ENCODE data around the gene CRYGN.

CRYGN gene

DNA sequence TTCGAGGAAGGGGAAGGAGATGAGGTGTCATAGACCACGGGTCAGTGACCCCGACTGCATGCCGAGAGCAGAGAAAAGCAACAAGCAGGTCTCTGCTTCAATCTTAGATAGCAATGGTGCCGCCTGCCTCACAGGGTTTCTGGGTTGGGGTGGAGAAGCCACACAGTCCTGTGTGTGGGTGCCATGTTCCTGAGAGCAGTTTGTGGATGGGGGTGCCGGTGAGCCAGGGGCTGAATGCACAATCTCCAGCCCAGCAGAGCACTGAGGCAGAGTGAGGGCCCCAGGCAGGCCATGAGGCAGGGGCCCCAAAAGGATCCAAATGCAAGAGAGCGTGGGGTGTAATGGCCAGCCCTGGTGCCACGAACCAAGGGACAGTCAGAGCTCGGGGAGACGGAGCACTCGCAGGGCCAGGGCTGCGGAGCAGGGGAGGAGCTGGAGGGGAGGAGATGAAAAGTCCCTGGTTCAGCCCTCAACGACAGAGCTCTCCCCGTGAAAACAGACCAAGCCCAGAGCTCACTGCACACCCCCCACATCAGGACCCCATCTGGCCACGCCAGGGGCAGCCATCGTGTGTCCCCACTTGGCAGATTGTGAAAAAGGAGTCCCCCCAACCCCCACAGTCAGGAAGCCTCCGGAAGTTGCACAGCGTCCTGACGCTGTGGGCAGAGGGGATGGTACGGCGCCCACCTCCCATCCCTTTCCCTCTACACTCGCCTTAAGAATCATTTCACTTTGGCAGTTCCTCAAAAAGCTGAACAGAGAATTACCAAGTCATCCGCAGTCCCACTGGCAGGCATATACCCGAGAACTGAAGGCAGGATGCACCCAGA, 50.0 kb downstream of the CRYGN start:
- Histone ChIP-seq H3K4me3 (replicated peaks; ENCODE audit: insufficient read depth, low read length) (no peak overlapping the region), H3K27ac (replicated peaks) (no peak overlapping the region), H3K27me3 (ENCODE audit: insufficient read depth, poor library complexity, severe bottlenecking) (peaks cover 26% of the 10 kb centered on the region)
- no peak for DNase-seq (ENCODE audit: low read depth in 1 of 2, low spot score in 1 of 2)
- TF ChIP-seq SPI1 (IDR thresholded peaks at IDR 0.05; ENCODE audit: borderline replicate concordance, low read depth): peak; percentile 74
- TF ChIP-seq, protein P1, sequence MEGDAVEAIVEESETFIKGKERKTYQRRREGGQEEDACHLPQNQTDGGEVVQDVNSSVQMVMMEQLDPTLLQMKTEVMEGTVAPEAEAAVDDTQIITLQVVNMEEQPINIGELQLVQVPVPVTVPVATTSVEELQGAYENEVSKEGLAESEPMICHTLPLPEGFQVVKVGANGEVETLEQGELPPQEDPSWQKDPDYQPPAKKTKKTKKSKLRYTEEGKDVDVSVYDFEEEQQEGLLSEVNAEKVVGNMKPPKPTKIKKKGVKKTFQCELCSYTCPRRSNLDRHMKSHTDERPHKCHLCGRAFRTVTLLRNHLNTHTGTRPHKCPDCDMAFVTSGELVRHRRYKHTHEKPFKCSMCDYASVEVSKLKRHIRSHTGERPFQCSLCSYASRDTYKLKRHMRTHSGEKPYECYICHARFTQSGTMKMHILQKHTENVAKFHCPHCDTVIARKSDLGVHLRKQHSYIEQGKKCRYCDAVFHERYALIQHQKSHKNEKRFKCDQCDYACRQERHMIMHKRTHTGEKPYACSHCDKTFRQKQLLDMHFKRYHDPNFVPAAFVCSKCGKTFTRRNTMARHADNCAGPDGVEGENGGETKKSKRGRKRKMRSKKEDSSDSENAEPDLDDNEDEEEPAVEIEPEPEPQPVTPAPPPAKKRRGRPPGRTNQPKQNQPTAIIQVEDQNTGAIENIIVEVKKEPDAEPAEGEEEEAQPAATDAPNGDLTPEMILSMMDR (IDR thresholded peaks at IDR 0.05; ENCODE audit: insufficient read depth, low read length): no peak

GRCh38 chr7:151389096-151389767, 50.7 kb downstream of the CRYGN start:
- H3K27ac ChIP-seq (replicated peaks): no peak overlapping the region
- TF ChIP-seq, protein P2, sequence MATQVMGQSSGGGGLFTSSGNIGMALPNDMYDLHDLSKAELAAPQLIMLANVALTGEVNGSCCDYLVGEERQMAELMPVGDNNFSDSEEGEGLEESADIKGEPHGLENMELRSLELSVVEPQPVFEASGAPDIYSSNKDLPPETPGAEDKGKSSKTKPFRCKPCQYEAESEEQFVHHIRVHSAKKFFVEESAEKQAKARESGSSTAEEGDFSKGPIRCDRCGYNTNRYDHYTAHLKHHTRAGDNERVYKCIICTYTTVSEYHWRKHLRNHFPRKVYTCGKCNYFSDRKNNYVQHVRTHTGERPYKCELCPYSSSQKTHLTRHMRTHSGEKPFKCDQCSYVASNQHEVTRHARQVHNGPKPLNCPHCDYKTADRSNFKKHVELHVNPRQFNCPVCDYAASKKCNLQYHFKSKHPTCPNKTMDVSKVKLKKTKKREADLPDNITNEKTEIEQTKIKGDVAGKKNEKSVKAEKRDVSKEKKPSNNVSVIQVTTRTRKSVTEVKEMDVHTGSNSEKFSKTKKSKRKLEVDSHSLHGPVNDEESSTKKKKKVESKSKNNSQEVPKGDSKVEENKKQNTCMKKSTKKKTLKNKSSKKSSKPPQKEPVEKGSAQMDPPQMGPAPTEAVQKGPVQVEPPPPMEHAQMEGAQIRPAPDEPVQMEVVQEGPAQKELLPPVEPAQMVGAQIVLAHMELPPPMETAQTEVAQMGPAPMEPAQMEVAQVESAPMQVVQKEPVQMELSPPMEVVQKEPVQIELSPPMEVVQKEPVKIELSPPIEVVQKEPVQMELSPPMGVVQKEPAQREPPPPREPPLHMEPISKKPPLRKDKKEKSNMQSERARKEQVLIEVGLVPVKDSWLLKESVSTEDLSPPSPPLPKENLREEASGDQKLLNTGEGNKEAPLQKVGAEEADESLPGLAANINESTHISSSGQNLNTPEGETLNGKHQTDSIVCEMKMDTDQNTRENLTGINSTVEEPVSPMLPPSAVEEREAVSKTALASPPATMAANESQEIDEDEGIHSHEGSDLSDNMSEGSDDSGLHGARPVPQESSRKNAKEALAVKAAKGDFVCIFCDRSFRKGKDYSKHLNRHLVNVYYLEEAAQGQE (IDR thresholded peaks at IDR 0.05; ENCODE audit: insufficient replicate concordance, low read depth): no peak
- TF ChIP-seq, protein P1 (IDR thresholded peaks at IDR 0.05; ENCODE audit: insufficient read depth, low read length): no peak
- no peak for TF ChIP-seq SPI1 (IDR thresholded peaks at IDR 0.05; ENCODE audit: borderline replicate concordance, low read depth)
- TF ChIP-seq POLR2AphosphoS5 (IDR thresholded peaks at IDR 0.05; ENCODE audit: low read depth): no peak
- H3K4me3 ChIP-seq (replicated peaks; ENCODE audit: insufficient read depth, low read length): no peak overlapping the region
- H3K27me3 ChIP-seq (ENCODE audit: insufficient read depth, poor library complexity, severe bottlenecking): peaks cover 29% of the 10 kb centered on the region
- no peak for DNase-seq (ENCODE audit: low read depth in 1 of 2, low spot score in 1 of 2)

- H3K27ac ChIP-seq (replicated peaks): no peak overlapping the region
- TF ChIP-seq GABPA (IDR thresholded peaks at IDR 0.05; ENCODE audit: low read depth) (no peak), POLR2AphosphoS5 (IDR thresholded peaks at IDR 0.05; ENCODE audit: low read depth) (no peak), SPI1 (IDR thresholded peaks at IDR 0.05; ENCODE audit: borderline replicate concordance, low read depth) (no peak)
- TF ChIP-seq, protein P1 (IDR thresholded peaks at IDR 0.05; ENCODE audit: insufficient read depth, low read length): no peak
- TF ChIP-seq, protein P2 (IDR thresholded peaks at IDR 0.05; ENCODE audit: insufficient replicate concordance, low read depth): no peak
- no peak for DNase-seq (ENCODE audit: low read depth in 1 of 2, low spot score in 1 of 2)
- peaks cover 36% of the 10 kb centered on the region for H3K27me3 ChIP-seq (ENCODE audit: insufficient read depth, poor library complexity, severe bottlenecking)
- H3K4me3 ChIP-seq (replicated peaks; ENCODE audit: insufficient read depth, low read length): no peak overlapping the region
These were observed 51.5 kb downstream of the CRYGN start for GRCh38 chr7:151388430-151388829.

Data from HL-60 (cell line).